Measurements from ENCODE around the gene MCEE.
A peak's percentile ranks its signal among the peaks of the same experiment; 100 is the strongest.
"Not testable (repeated sequence)": the region's sequence is repeated elsewhere in the genome, so short reads cannot be mapped to it uniquely, and the experiment has no call there.

MCEE gene

GRCh38 chr2:71126957-71127356 is 3.1 kb downstream of the MCEE start:
- no peak for DNase-seq (ENCODE audit: low read depth, low spot score)

- no peak for DNase-seq (ENCODE audit: low read depth, low spot score)
Observed at GRCh38 chr2:71125506-71126294, 4.3 kb downstream of the MCEE start.

GRCh38 chr2:71122387-71123298 is 7.4 kb downstream of the MCEE start:
- no peak for DNase-seq (ENCODE audit: low read depth, low spot score)

GRCh38 chr2:71121479-71121878 is 8.6 kb downstream of the MCEE start:
- no peak for DNase-seq (ENCODE audit: low read depth, low spot score)

- DNase-seq (ENCODE audit: low read depth, low spot score): no peak
Observed at GRCh38 chr2:71120195-71120594, 9.8 kb downstream of the MCEE start.

- no peak for DNase-seq (ENCODE audit: low read depth, low spot score)
Observed at GRCh38 chr2:71117063-71117462, 13.0 kb downstream of the MCEE start.

- DNase-seq (ENCODE audit: low read depth, low spot score): no peak
Observed at GRCh38 chr2:71113843-71114242, 16.2 kb downstream of the MCEE start.

GRCh38 chr2:71108091-71108490 is 21.9 kb downstream of the MCEE start:
- no peak for DNase-seq (ENCODE audit: low read depth, low spot score)

- DNase-seq (ENCODE audit: low read depth, low spot score): not testable (repeated sequence)
Observed at GRCh38 chr2:71106463-71106862, 23.6 kb downstream of the MCEE start.

GRCh38 chr2:71103809-71104208 is 26.2 kb downstream of the MCEE start:
- DNase-seq (ENCODE audit: low read depth, low spot score): no peak

GRCh38 chr2:71102981-71103681 is 26.9 kb downstream of the MCEE start:
- DNase-seq (ENCODE audit: low read depth, low spot score): peak; percentile 50

- no peak for DNase-seq (ENCODE audit: low read depth, low spot score)
Observed at GRCh38 chr2:71101656-71102055, 28.4 kb downstream of the MCEE start.

- DNase-seq (ENCODE audit: low read depth, low spot score): no peak
Observed at GRCh38 chr2:71100195-71100964, 29.6 kb downstream of the MCEE start.

- DNase-seq (ENCODE audit: low read depth, low spot score): not testable (repeated sequence)
Observed at GRCh38 chr2:71092491-71093260, 37.4 kb downstream of the MCEE start.

- not testable (repeated sequence) for DNase-seq (ENCODE audit: low read depth, low spot score)
Observed at GRCh38 chr2:71091808-71092207, 38.2 kb downstream of the MCEE start.

GRCh38 chr2:71089475-71089874 is 40.6 kb downstream of the MCEE start:
- DNase-seq (ENCODE audit: low read depth, low spot score): not testable (repeated sequence)

- not testable (repeated sequence) for DNase-seq (ENCODE audit: low read depth, low spot score)
Observed at GRCh38 chr2:71085325-71086003, 44.6 kb downstream of the MCEE start.

GRCh38 chr2:71083752-71084312 is 46.2 kb downstream of the MCEE start:
- DNase-seq (ENCODE audit: low read depth, low spot score): not testable (repeated sequence)

GRCh38 chr2:71083297-71083696 is 46.7 kb downstream of the MCEE start:
- not testable (repeated sequence) for DNase-seq (ENCODE audit: low read depth, low spot score)
